Thyroid gland (tissue), 4 donors: ENCODE data around the gene SLC16A4. TPM values are rescaled to one million over a fixed set of nuclear protein-coding genes. Genes with fewer than 3 reads are reported as not detected.
"Not testable (repeated sequence)": the region's sequence is repeated elsewhere in the genome, so short reads cannot be mapped to it uniquely, and the experiment has no call there.

Source experiments
- DNase-seq, 2 donors: peaks; one replicate each; pipeline ENCODE4 v3.0.0-alpha.2; 2019
- H3K27ac ChIP-seq, 3 donors: fragments of 200-600 bp; sonication (generic); 1 replicate in 2 of 3; 2 replicates in 1 of 3; pipeline ENCODE4 v1.5.1; 2016 to 2019; ENCODE audit warnings: mild to moderate bottlenecking in 1 of 3, moderate library complexity in 1 of 3
- H3K27me3 ChIP-seq: fragments of 200-600 bp; sonication (generic); one replicate; pipeline ENCODE4 v1.5.1; 2019
- H3K36me3 ChIP-seq, 2 donors: fragments of 200-600 bp; sonication (generic); one replicate each; pipeline ENCODE4 v1.5.1; 2016 to 2019
- H3K4me1 ChIP-seq, 2 donors: fragments of 200-600 bp; sonication (generic); one replicate each; pipeline ENCODE4 v1.5.1; 2017 to 2019
- H3K4me3 ChIP-seq, 3 donors: fragments of 200-600 bp; sonication (generic); replicated peaks in 1 of 3; 1 replicate in 2 of 3; 2 replicates in 1 of 3; pipeline ENCODE4 v1.5.1; 2016; ENCODE audit warnings: mild to moderate bottlenecking in 1 of 3
- H3K9me3 ChIP-seq: fragments of 200-600 bp; sonication (generic); one replicate; pipeline ENCODE4 v1.5.1; 2017
- CTCF ChIP-seq, 6 experiments: fragments of 200-600 bp in 3 of 6; fragments of 450-650 bp in 3 of 6; sonication (generic) in 3 of 6; IDR thresholded peaks; one replicate each; pipeline ENCODE4 v1.5.1; 2016 to 2019; ENCODE audit warnings: antibody characterized with exemption in 6 of 6, mild to moderate bottlenecking in 2 of 6, inconsistent platforms in 1 of 6, moderate library complexity in 1 of 6
- POLR2A ChIP-seq, 2 donors: fragments of 450-650 bp; IDR thresholded peaks; one replicate each; pipeline ENCODE4 v1.6.1; 2017; ENCODE audit warnings: antibody characterized with exemption in 2 of 2, mild to moderate bottlenecking in 2 of 2, moderate library complexity in 1 of 2
- WGBS, 2 donors: methylation state at CpG; one replicate each; pipeline ENCODE4 v1.1.5; 2017; 5-methylcytosine and 5-hydroxymethylcytosine counted together
- intact Hi-C: fragments of 100-400 bp; cut with DNase I; formaldehyde crosslinking; loops from one replicate; pipeline ENCODE4 v1.15.1; 2023
- total RNA-seq, 4 donors: library from RNA; depleted of rRNA; stranded (reverse); fragments of >200 nt; gene quantifications; one replicate each; pipeline ENCODE4 v1.2.3, GENCODE V29; 2016

SLC16A4 gene
- total RNA-seq, 4 donors from 2014 or later: 18.6 to 30.5 (median 25.8) TPM

GRCh38 chr1:110409316-110409715 lies 18.5 kb upstream of the SLC16A4 start:
- H3K9me3 ChIP-seq: no peaks in the 10 kb centered on the region
- no peak overlapping the region for H3K4me3 ChIP-seq
- H3K27ac ChIP-seq: no peak overlapping the region
- H3K4me1 ChIP-seq: peaks cover 12 to 18% of the 10 kb centered on the region in 2 donors
- intact Hi-C loops: loop anchor here (2.0 to 10.0 kb wide), 4 partner anchors 51 to 375 kb away; partner anchors contain the start of gene STRIP1
- DNase-seq: no peak
- TF ChIP-seq CTCF (IDR thresholded peaks at IDR 0.05): no peak
- TF ChIP-seq POLR2A (IDR thresholded peaks at IDR 0.05): no peak
- WGBS, 2 donors: 94 to 97% methylated on average over 6 of the region's 6 CpGs
- H3K36me3 ChIP-seq: peaks cover 3 to 7% of the 10 kb centered on the region in 2 donors
- H3K27me3 ChIP-seq: no peaks in the 10 kb centered on the region

- intact Hi-C loops: loop anchor here (2.0 to 10.0 kb wide), 4 partner anchors 52 to 374 kb away; partner anchors contain the start of gene STRIP1
- Histone ChIP-seq H3K9me3 (no peaks in the 10 kb centered on the region), H3K27ac (no peak overlapping the region), H3K36me3 (peaks cover 11 to 15% of the 10 kb centered on the region in 2 donors), H3K27me3 (no peaks in the 10 kb centered on the region), H3K4me1 (peaks cover 12 to 18% of the 10 kb centered on the region in 2 donors), H3K4me3 (no peak overlapping the region)
- WGBS, 2 donors: 93 to 95% methylated on average over 8 of the region's 8 CpGs
- no peak for DNase-seq
- TF ChIP-seq CTCF (IDR thresholded peaks at IDR 0.05): no peak
- TF ChIP-seq POLR2A (IDR thresholded peaks at IDR 0.05): no peak
These were observed 17.7 kb upstream of the SLC16A4 start for GRCh38 chr1:110408488-110408887.

GRCh38 chr1:110407260-110408210 lies 16.7 kb upstream of the SLC16A4 start, which contains the start of gene LAMTOR5:
LAMTOR5 (minus strand) TSS chr1:110407694; CDS start chr1:110407620, 74 bp downstream.
- Histone ChIP-seq H3K27me3 (no peaks in the 10 kb centered on the region), H3K4me1 (peaks cover 12 to 18% of the 10 kb centered on the region in 2 donors), H3K4me3 (peak within 1 kb of the TSS; percentile 64 to 90 (median 85)), H3K9me3 (no peaks in the 10 kb centered on the region), H3K27ac (peak within 1 kb of the TSS; percentile 76 to 95 (median 94)), H3K36me3 (peaks cover 20 to 25% of the 10 kb centered on the region in 2 donors)
- 1 to 2% methylated on average over 31 to 40 of the region's 76 CpGs for WGBS, 2 donors
- DNase-seq: peak; percentile 92 to 94
- intact Hi-C loops: loop anchor here (2.0 to 10.0 kb wide), 4 partner anchors 53 to 373 kb away; partner anchors contain the start of gene STRIP1
- TF ChIP-seq CTCF (IDR thresholded peaks at IDR 0.05) (peak in 2 of 6 experiments; percentile 8 to 26), POLR2A (IDR thresholded peaks at IDR 0.05) (peak in 1 of 2 donors; percentile 89)

GRCh38 chr1:110406407-110406806 lies 15.6 kb upstream of the SLC16A4 start:
- not testable (repeated sequence) for H3K9me3 ChIP-seq, DNase-seq, H3K27me3 ChIP-seq
- intact Hi-C loops: loop anchor here (5.0 to 10.0 kb wide), 3 partner anchors 64 to 372 kb away; partner anchors contain the start of gene STRIP1
- 75 to 76% methylated on average over 15 of the region's 15 CpGs for WGBS, 2 donors
- H3K4me1 ChIP-seq: peaks cover 12 to 18% of the 10 kb centered on the region in 2 donors
- H3K36me3 ChIP-seq: peaks cover 31 to 36% of the 10 kb centered on the region in 2 donors
- peak overlapping the region in 1 of 3 donors; percentile 95 for H3K27ac ChIP-seq
- H3K4me3 ChIP-seq: peak overlapping the region in 2 of 3 donors; percentile 85 to 90

- no peak for DNase-seq
- no peak for TF ChIP-seq POLR2A (IDR thresholded peaks at IDR 0.05)
- no peak for TF ChIP-seq CTCF (IDR thresholded peaks at IDR 0.05)
- no peaks in the 10 kb centered on the region for H3K9me3 ChIP-seq
- H3K27ac ChIP-seq: no peak overlapping the region
- 91 to 94% methylated on average over 4 of the region's 4 CpGs for WGBS, 2 donors
- peaks cover 12 to 18% of the 10 kb centered on the region in 2 donors for H3K4me1 ChIP-seq
- H3K4me3 ChIP-seq: no peak overlapping the region
- intact Hi-C loops: loop anchor here (10.0 kb wide), 1 partner anchor 370 kb away; the partner anchor contains the start of gene STRIP1
- no peaks in the 10 kb centered on the region for H3K27me3 ChIP-seq
- H3K36me3 ChIP-seq: peaks cover 42 to 49% of the 10 kb centered on the region in 2 donors
These were observed 13.6 kb upstream of the SLC16A4 start for GRCh38 chr1:110404401-110404800.
